PFSK-1 (cell line): ENCODE data around the gene DGCR8.

Experiments
- FOXP2 ChIP-seq: optimal IDR thresholded peaks from 2 replicates; pipeline ENCODE3; 2011; ENCODE audit warnings: borderline replicate concordance, control low read depth, inconsistent platforms; ENCODE audit not compliant: insufficient read depth; ENCODE audit errors: extremely low read length, extremely low read depth
- POLR2AphosphoS5 ChIP-seq: IDR thresholded peaks from 2 replicates; pipeline ENCODE4 v1.6.1; 2012; ENCODE audit warnings: low read depth, mild to moderate bottlenecking, control low read depth, low read length, moderate library complexity
- REST ChIP-seq, 2 experiments: IDR thresholded peaks; 2 replicates each; pipeline versions ENCODE4 v1.6.1 to v1.8.0; 2011 to 2012; ENCODE audit warnings: low read depth in 2 of 2, low read length in 2 of 2, control low read depth in 1 of 2, inconsistent platforms in 1 of 2, mild to moderate bottlenecking in 1 of 2, moderate library complexity in 1 of 2; ENCODE audit not compliant: insufficient read depth in 1 of 2
- SIN3A ChIP-seq: IDR thresholded peaks from 2 replicates; pipeline ENCODE4 v1.6.1; 2012; ENCODE audit warnings: mild to moderate bottlenecking, low read length, moderate library complexity, borderline replicate concordance; ENCODE audit not compliant: insufficient read depth
- TAF1 ChIP-seq: IDR thresholded peaks from 2 replicates; pipeline ENCODE4 v1.6.1; 2012; ENCODE audit warnings: low read length, control low read depth, borderline replicate concordance; ENCODE audit not compliant: insufficient read depth

DNA sequence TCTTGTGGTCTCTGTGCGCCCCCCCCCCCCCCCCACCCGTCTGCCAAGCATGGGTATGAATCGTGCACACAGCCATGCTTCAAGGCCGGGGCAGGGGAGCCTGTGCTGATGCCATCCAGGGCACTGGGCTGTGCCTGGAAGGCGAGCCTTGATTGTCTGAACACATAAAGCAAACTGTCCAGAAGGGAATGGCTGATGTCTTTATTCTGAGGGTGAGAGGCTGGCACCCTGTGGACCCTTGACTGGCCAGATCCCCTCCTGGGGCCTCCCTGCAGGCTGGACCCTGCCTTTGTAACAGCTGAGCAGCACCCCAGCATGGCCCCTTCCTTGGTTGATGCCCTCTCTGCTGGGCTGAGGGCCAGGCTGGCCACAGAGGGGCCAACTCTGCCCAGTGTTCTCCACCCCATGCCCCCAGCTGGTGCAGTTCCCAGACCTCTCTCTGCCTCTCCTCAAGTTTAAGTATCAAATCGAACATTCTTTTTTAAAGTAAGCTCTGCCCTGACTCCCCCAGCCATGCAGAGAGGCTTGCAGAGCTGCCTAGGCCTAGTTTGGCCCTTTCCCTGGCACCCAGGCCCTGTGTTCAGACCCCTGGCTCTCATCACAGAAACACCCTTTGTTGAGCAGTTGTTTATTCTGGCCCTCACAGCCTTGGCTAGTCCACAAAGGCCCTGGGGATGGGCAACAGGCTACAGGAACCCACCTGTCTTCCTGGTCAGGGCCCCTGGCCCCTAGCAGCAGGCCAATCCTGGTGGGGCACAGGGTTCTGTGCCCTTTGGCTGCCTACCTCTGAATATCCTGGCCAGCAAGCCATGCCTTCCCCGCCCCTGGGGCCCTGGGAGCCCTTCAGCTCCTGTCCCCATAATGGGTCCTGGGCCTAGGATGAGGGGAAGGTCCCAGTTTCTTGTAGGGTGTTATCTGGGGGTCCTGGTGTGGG, 31.9 kb downstream of the DGCR8 start:
- no peak for TF ChIP-seq TAF1
- no peak for TF ChIP-seq FOXP2
- no peak for TF ChIP-seq REST (IDR thresholded peaks at IDR 0.05; ENCODE audit: insufficient read depth in 1 of 2, low read depth in 2 of 2, low read length in 2 of 2)
- no peak; the same call in 1 of the 2 replicates for TF ChIP-seq POLR2AphosphoS5
- TF ChIP-seq SIN3A = no peak
